Measurements from ENCODE around the gene PDE2A. TPM values are rescaled to one million over a fixed set of nuclear protein-coding genes. Genes with fewer than 3 reads are reported as not detected.

The PDE2A gene
- total RNA-seq, 4 donors from 2014 or later = 40.6 to 68.8 (median 47.6) TPM

GRCh38 chr11:72599325-72600117 lies 74.7 kb downstream of the PDE2A start:
- peaks cover 0 to 8% (median 3%) of the 10 kb centered on the region in 4 donors for H3K4me1 ChIP-seq
- 86% methylated on average over 10 of the region's 11 CpGs for WGBS
- intact Hi-C loops (cut with DNase I) = loop anchor here (2.0 kb wide), 1 partner anchor 43 kb away; no protein-coding TSS in a partner anchor
- TF ChIP-seq POLR2AphosphoS5 (IDR thresholded peaks at IDR 0.05) = no peak
- TF ChIP-seq, protein P1, sequence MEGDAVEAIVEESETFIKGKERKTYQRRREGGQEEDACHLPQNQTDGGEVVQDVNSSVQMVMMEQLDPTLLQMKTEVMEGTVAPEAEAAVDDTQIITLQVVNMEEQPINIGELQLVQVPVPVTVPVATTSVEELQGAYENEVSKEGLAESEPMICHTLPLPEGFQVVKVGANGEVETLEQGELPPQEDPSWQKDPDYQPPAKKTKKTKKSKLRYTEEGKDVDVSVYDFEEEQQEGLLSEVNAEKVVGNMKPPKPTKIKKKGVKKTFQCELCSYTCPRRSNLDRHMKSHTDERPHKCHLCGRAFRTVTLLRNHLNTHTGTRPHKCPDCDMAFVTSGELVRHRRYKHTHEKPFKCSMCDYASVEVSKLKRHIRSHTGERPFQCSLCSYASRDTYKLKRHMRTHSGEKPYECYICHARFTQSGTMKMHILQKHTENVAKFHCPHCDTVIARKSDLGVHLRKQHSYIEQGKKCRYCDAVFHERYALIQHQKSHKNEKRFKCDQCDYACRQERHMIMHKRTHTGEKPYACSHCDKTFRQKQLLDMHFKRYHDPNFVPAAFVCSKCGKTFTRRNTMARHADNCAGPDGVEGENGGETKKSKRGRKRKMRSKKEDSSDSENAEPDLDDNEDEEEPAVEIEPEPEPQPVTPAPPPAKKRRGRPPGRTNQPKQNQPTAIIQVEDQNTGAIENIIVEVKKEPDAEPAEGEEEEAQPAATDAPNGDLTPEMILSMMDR (IDR thresholded peaks at IDR 0.05) = no peak
- no peak for TF ChIP-seq EP300 (IDR thresholded peaks at IDR 0.05)
- TF ChIP-seq POLR2A (IDR thresholded peaks at IDR 0.05; ENCODE audit: low read depth) = no peak
- no peak for DNase-seq (ENCODE audit: extremely low spot score)
- H3K27me3 ChIP-seq = no peaks in the 10 kb centered on the region
- H3K36me3 ChIP-seq = peaks cover 0 to 41% (median 16%) of the 10 kb centered on the region in 4 donors
- no peaks in the 10 kb centered on the region for H3K9me3 ChIP-seq
- no peak overlapping the region for H3K27ac ChIP-seq (replicated peaks in 1 of 4)
- H3K4me3 ChIP-seq = no peak overlapping the region

GRCh38 chr11:72598906-72599305 lies 75.3 kb downstream of the PDE2A start:
- H3K4me3 ChIP-seq = no peak overlapping the region
- DNase-seq (ENCODE audit: extremely low spot score) = no peak
- intact Hi-C loops (cut with DNase I) = loop anchor here (2.0 kb wide), 1 partner anchor 44 kb away; no protein-coding TSS in a partner anchor
- TF ChIP-seq EP300 (IDR thresholded peaks at IDR 0.05) (no peak), POLR2A (IDR thresholded peaks at IDR 0.05; ENCODE audit: low read depth) (no peak), POLR2AphosphoS5 (IDR thresholded peaks at IDR 0.05) (peak in 1 of 2 donors; percentile 32)
- TF ChIP-seq, protein P1 (IDR thresholded peaks at IDR 0.05) = peak; percentile 58 to 68 (median 62)
- H3K27me3 ChIP-seq = no peaks in the 10 kb centered on the region
- no peaks in the 10 kb centered on the region for H3K9me3 ChIP-seq
- 30% methylated on average over 5 of the region's 11 CpGs for WGBS
- no peak overlapping the region for H3K27ac ChIP-seq (replicated peaks in 1 of 4)
- H3K4me1 ChIP-seq = peaks cover 0 to 8% (median 3%) of the 10 kb centered on the region in 4 donors
- peaks cover 0 to 35% (median 13%) of the 10 kb centered on the region in 4 donors for H3K36me3 ChIP-seq

- Histone ChIP-seq H3K4me1 (peaks cover 0 to 8% (median 3%) of the 10 kb centered on the region in 4 donors), H3K4me3 (no peak overlapping the region), H3K27ac (replicated peaks in 1 of 4) (no peak overlapping the region), H3K27me3 (no peaks in the 10 kb centered on the region), H3K36me3 (peaks cover 0 to 31% (median 11%) of the 10 kb centered on the region in 4 donors), H3K9me3 (no peaks in the 10 kb centered on the region)
- DNase-seq (ENCODE audit: extremely low spot score) = no peak
- WGBS = 68% methylated on average over 5 of the region's 6 CpGs
- intact Hi-C loops (cut with DNase I) = loop anchor here (2.0 kb wide), 1 partner anchor 44 kb away; no protein-coding TSS in a partner anchor
- TF ChIP-seq POLR2AphosphoS5 (IDR thresholded peaks at IDR 0.05) (no peak), EP300 (IDR thresholded peaks at IDR 0.05) (no peak), POLR2A (IDR thresholded peaks at IDR 0.05; ENCODE audit: low read depth) (no peak)
- TF ChIP-seq, protein P1 (IDR thresholded peaks at IDR 0.05) = no peak
Observed at GRCh38 chr11:72598466-72598865, 75.8 kb downstream of the PDE2A start.

DNA sequence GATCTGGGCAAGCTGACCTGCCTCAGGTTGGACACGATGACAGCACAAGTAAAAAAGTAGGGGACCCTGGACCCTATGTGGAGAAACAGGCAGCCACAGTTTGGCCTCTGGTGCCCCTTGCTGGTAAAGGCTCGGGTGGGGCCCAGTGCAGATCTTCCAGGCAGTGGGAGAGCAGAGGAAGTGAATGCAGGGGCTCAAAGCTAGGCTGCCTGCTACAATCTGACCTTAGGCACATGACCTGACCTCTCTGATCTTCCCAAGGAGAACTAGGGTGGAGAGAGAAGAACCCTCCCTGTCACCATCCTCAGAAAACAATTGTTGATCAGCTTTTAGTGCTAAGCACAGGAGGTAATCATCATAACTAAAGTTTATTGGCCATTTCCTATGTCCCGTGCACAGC lies 76.5 kb downstream of the PDE2A start:
- Histone ChIP-seq H3K27ac (replicated peaks in 1 of 4) (no peak overlapping the region), H3K36me3 (peaks cover 0 to 23% (median 6%) of the 10 kb centered on the region in 4 donors)

More for the DNA sequence above, 76.5 kb downstream of the PDE2A start:
- Histone ChIP-seq H3K9me3 (no peaks in the 10 kb centered on the region), H3K4me3 (no peak overlapping the region), H3K4me1 (peaks cover 0 to 8% (median 3%) of the 10 kb centered on the region in 4 donors), H3K27me3 (no peaks in the 10 kb centered on the region)
- intact Hi-C loops (cut with DNase I) = loop anchor here (2.0 kb wide), 1 partner anchor 45 kb away; no protein-coding TSS in a partner anchor
- TF ChIP-seq POLR2AphosphoS5 (IDR thresholded peaks at IDR 0.05) (no peak), EP300 (IDR thresholded peaks at IDR 0.05) (no peak), POLR2A (IDR thresholded peaks at IDR 0.05; ENCODE audit: low read depth) (no peak)
- TF ChIP-seq, protein P1 (IDR thresholded peaks at IDR 0.05) = no peak
- 71% methylated on average over 3 of the region's 3 CpGs for WGBS
- no peak for DNase-seq (ENCODE audit: extremely low spot score)

Measured in esophagus muscularis mucosa (tissue), 4 donors.